Loucy (cell line): Measurements from ENCODE around the gene APBA1.

Experiments
- H2AFZ ChIP-seq: fragments of 200-600 bp; sonication (generic); 2 replicates; pipeline ENCODE4 v1.6.0; 2016; ENCODE audit warnings: antibody characterized with exemption, mild to moderate bottlenecking, low read length, moderate library complexity
- H3F3A ChIP-seq: fragments of 200-600 bp; 2 replicates; pipeline ENCODE4 v1.6.0; 2016; ENCODE audit warnings: antibody characterized with exemption, low read depth, mild to moderate bottlenecking
- H3K27me3 ChIP-seq: fragments of 200-600 bp; sonication (generic); 2 replicates; pipeline ENCODE4 v1.6.1; 2014; ENCODE audit warnings: low read length, mild to moderate bottlenecking; ENCODE audit not compliant: insufficient read depth, poor library complexity, severe bottlenecking
- H3K36me3 ChIP-seq: fragments of 200-600 bp; sonication (generic); 2 replicates; pipeline ENCODE4 v1.6.1; 2016; ENCODE audit warnings: low read length; ENCODE audit not compliant: insufficient read depth
- H3K4me1 ChIP-seq: fragments of 200-600 bp; sonication (generic); 2 replicates; pipeline ENCODE4 v1.5.1; 2014; ENCODE audit warnings: low read length, mild to moderate bottlenecking; ENCODE audit not compliant: insufficient read depth, poor library complexity, severe bottlenecking
- H3K4me2 ChIP-seq: fragments of 200-600 bp; sonication (generic); 2 replicates; pipeline ENCODE4 v1.6.0; 2014; ENCODE audit warnings: antibody characterized with exemption, low read length, low read depth, mild to moderate bottlenecking; ENCODE audit not compliant: poor library complexity, severe bottlenecking
- H3K4me3 ChIP-seq: fragments of 200-600 bp; sonication (generic); 2 replicates; pipeline ENCODE4 v1.5.1; 2014; ENCODE audit warnings: low read length, mild to moderate bottlenecking, mixed read lengths; ENCODE audit not compliant: poor library complexity, severe bottlenecking
- H3K79me2 ChIP-seq: fragments of 200-600 bp; sonication (generic); 2 replicates; pipeline ENCODE4 v1.6.1; 2014; ENCODE audit warnings: low read length; ENCODE audit not compliant: insufficient read depth
- H3K9ac ChIP-seq: fragments of 200-600 bp; sonication (generic); 2 replicates; pipeline ENCODE4 v1.6.0; 2014; ENCODE audit warnings: mild to moderate bottlenecking, low read depth, low read length, moderate library complexity; ENCODE audit not compliant: poor library complexity, severe bottlenecking
- H3K9me2 ChIP-seq: fragments of 200-600 bp; sonication (generic); replicated peaks from 2 replicates; pipeline ENCODE4 v1.6.1; 2016; ENCODE audit warnings: low read depth, low read length, mixed read lengths
- H3K9me3 ChIP-seq: fragments of 200-600 bp; sonication (generic); 2 replicates; pipeline ENCODE4 v1.6.1; 2014; ENCODE audit warnings: mild to moderate bottlenecking, antibody characterized with exemption, low read length, low read depth; ENCODE audit not compliant: insufficient read depth
- H4K20me1 ChIP-seq: fragments of 200-600 bp; sonication (generic); 2 replicates; pipeline ENCODE4 v1.6.0; 2014; ENCODE audit warnings: antibody characterized with exemption, low read length, mild to moderate bottlenecking; ENCODE audit not compliant: insufficient read depth, poor library complexity, severe bottlenecking
- CTCF ChIP-seq: fragments of 200-600 bp; sonication (generic); conservative IDR thresholded peaks from 2 replicates; pipeline ENCODE4 v1.5.1; 2014; ENCODE audit warnings: mild to moderate bottlenecking, antibody characterized with exemption, low read length
- EZH2phosphoT487 ChIP-seq: fragments of 200-600 bp; IDR thresholded peaks from 2 replicates; pipeline ENCODE4 v1.6.1; 2018; ENCODE audit warnings: antibody characterized with exemption, mild to moderate bottlenecking, moderate library complexity, borderline replicate concordance

The APBA1 gene

GRCh38 chr9:69431777-69432176, 240.4 kb downstream of the APBA1 start:
- H3K79me2 ChIP-seq: no peaks in the 10 kb centered on the region
- no peak overlapping the region for H3K4me3 ChIP-seq
- no peaks in the 10 kb centered on the region for H3K9me2 ChIP-seq
- TF ChIP-seq CTCF (no peak), EZH2phosphoT487 (no peak)
- no peaks in the 10 kb centered on the region for H4K20me1 ChIP-seq
- no peaks in the 10 kb centered on the region for H3K9me3 ChIP-seq
- H3K4me2 ChIP-seq: no peak overlapping the region
- H3K9ac ChIP-seq: no peak overlapping the region
- no peaks in the 10 kb centered on the region for H3K36me3 ChIP-seq
- no peaks in the 10 kb centered on the region for H3K27me3 ChIP-seq
- H3F3A ChIP-seq: no peaks in the 10 kb centered on the region
- no peak overlapping the region for H2AFZ ChIP-seq
- H3K4me1 ChIP-seq: no peaks in the 10 kb centered on the region

- Histone ChIP-seq H3K4me3 (no peak overlapping the region), H3K9me3 (no peaks in the 10 kb centered on the region), H3F3A (no peaks in the 10 kb centered on the region), H3K4me1 (no peaks in the 10 kb centered on the region), H3K9me2 (no peaks in the 10 kb centered on the region), H4K20me1 (no peaks in the 10 kb centered on the region), H3K4me2 (no peak overlapping the region), H3K36me3 (no peaks in the 10 kb centered on the region), H2AFZ (no peak overlapping the region), H3K79me2 (no peaks in the 10 kb centered on the region), H3K27me3 (no peaks in the 10 kb centered on the region), H3K9ac (no peak overlapping the region)
- no peak for TF ChIP-seq CTCF
- no peak for TF ChIP-seq EZH2phosphoT487
These were observed 241.0 kb downstream of the APBA1 start for GRCh38 chr9:69431203-69431602.

- Histone ChIP-seq H3K79me2 (no peaks in the 10 kb centered on the region), H3K36me3 (no peaks in the 10 kb centered on the region), H3K4me2 (no peak overlapping the region), H3K9ac (no peak overlapping the region), H3K27me3 (no peaks in the 10 kb centered on the region), H3F3A (no peaks in the 10 kb centered on the region), H2AFZ (no peak overlapping the region), H4K20me1 (no peaks in the 10 kb centered on the region), H3K4me3 (no peak overlapping the region), H3K9me3 (no peaks in the 10 kb centered on the region), H3K9me2 (no peaks in the 10 kb centered on the region), H3K4me1 (no peaks in the 10 kb centered on the region)
- TF ChIP-seq EZH2phosphoT487 (no peak), CTCF (no peak)
These were observed 242.0 kb downstream of the APBA1 start for GRCh38 chr9:69430206-69430605.
